WI38 (cell line): ENCODE data around the gene IRGC.

Experiments used
- H3K4me3 ChIP-seq: 2 replicates; pipeline ENCODE4 v1.5.1; 2011; ENCODE audit warnings: low read depth, mild to moderate bottlenecking, control low read depth, low read length
- TF ChIP-seq, protein P1 (sequence below): IDR thresholded peaks from 2 replicates; pipeline ENCODE4 v1.5.1; 2012; ENCODE audit warnings: low read depth, mild to moderate bottlenecking, control low read depth, low read length

Gene IRGC

DNA sequence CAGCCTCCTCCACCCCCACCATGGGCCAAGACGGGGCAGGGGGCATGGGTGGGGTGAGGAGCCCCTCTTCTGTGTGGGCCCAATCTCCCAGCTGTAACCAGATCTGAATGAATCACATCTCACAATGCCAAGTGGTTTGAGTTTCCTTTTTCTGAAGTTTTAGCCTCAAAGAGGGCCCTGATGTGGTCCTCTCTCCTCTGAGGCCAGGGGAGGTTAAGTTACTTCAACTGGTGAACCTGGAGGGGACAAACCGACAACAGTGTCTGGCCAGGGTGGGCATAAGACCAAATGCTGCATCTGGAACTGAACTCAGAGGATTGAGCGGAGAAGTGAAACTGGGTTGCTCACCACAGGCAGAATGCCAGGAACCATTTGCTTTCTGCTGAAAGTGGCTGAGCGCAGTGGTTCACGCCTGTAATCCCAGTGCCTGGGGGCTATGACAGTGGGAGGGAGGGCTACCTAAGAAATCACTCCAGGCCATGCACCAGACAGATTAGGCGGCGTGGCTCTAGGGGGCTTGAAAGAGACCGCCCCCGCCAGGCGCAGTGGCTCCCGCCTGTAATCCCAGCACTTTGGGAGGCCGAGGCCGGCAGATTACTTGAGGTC, 15.4 kb upstream of the IRGC start:
- TF ChIP-seq, protein P1, sequence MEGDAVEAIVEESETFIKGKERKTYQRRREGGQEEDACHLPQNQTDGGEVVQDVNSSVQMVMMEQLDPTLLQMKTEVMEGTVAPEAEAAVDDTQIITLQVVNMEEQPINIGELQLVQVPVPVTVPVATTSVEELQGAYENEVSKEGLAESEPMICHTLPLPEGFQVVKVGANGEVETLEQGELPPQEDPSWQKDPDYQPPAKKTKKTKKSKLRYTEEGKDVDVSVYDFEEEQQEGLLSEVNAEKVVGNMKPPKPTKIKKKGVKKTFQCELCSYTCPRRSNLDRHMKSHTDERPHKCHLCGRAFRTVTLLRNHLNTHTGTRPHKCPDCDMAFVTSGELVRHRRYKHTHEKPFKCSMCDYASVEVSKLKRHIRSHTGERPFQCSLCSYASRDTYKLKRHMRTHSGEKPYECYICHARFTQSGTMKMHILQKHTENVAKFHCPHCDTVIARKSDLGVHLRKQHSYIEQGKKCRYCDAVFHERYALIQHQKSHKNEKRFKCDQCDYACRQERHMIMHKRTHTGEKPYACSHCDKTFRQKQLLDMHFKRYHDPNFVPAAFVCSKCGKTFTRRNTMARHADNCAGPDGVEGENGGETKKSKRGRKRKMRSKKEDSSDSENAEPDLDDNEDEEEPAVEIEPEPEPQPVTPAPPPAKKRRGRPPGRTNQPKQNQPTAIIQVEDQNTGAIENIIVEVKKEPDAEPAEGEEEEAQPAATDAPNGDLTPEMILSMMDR, result no peak
- peak overlapping the region; percentile 49 for H3K4me3 ChIP-seq

- TF ChIP-seq, protein P1, result no peak
- no peak overlapping the region for H3K4me3 ChIP-seq
These were observed 11.7 kb upstream of the IRGC start for GRCh38 chr19:43704002-43704705.

DNA sequence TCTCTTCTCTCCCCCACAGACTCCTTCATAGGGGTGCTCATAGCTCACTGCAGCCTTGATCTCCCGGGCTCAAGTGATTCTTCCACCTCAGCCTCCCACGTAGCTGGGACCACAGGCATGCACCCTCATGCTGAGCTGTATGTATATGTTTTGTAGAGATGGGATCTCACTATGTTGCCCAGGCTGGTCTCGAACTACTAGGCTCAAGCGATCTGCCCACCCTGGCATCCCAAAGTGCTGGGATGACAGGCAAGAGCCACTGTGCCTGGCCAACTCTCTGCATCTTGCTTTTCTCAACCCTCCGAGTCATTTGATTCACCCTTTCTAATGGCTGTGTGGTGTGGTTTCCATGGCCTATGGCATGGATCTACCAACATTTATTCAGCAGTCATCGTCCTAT, 10.1 kb upstream of the IRGC start:
- no peak overlapping the region for H3K4me3 ChIP-seq
- TF ChIP-seq, protein P1, result no peak

DNA sequence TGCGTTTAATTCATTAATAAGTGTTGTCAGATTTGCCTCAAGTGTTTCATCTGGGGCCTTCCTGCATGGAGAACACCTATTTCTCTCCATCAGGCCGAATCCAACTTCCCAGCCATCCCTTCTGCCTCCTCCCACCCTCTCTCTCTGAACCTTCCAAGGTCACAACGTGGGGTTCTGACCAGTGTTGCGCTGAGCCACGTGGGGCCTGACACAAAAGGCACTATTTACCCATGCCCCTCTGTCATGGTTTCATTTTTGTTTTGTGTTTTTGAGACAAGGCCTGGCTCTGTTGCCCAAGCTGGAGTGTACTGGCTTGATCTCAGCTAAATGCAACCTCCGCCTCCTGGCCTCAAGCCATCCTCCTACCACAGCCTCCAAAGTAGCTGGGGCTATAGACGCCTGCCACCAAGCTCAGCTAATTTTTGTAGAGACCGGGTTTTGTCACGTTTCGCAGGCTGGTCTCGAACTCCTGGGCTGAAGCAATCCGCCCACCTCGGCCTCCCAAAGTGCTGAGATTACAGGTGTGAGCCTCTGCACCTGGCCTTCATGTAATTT, 8.6 kb upstream of the IRGC start:
- TF ChIP-seq, protein P1, result no peak
- H3K4me3 ChIP-seq, result no peak overlapping the region

- TF ChIP-seq, protein P1, result no peak
These were observed 7.2 kb upstream of the IRGC start for GRCh38 chr19:43708716-43709115.

GRCh38 chr19:43711751-43712355, 4.0 kb upstream of the IRGC start:
- no peak overlapping the region for H3K4me3 ChIP-seq
- TF ChIP-seq, protein P1, result no peak

More at GRCh38 chr19:43708716-43709115, 7.2 kb upstream of the IRGC start:
- H3K4me3 ChIP-seq, result no peak overlapping the region

GRCh38 chr19:43713208-43713607, 2.7 kb upstream of the IRGC start:
- TF ChIP-seq, protein P1, result no peak

More at GRCh38 chr19:43713208-43713607, 2.7 kb upstream of the IRGC start:
- H3K4me3 ChIP-seq, result no peak overlapping the region
